22Rv1 (cell line): ENCODE data around the gene EYS.
"Not testable (repeated sequence)": the region's sequence is repeated elsewhere in the genome, so short reads cannot be mapped to it uniquely, and the experiment has no call there.

Source experiments
- H3K27ac ChIP-seq: fragments of 450-650 bp; 2 replicates; pipeline ENCODE4 v1.5.1; 2017
- CTCF ChIP-seq: fragments of 450-650 bp; IDR thresholded peaks from 2 replicates; pipeline ENCODE4 v1.5.1; 2017; ENCODE audit warnings: mild to moderate bottlenecking
- ZFX ChIP-seq: fragments of 450-650 bp; IDR thresholded peaks from 2 replicates; pipeline ENCODE4 v1.6.1; 2017; ENCODE audit warnings: antibody characterized with exemption, borderline replicate concordance

The EYS gene

GRCh38 chr6:63968650-63969049 lies 1738.4 kb downstream of the EYS start:
- TF ChIP-seq CTCF: no peak
- TF ChIP-seq ZFX: no peak

GRCh38 chr6:63964366-63964765 lies 1742.7 kb downstream of the EYS start:
- no peak overlapping the region for H3K27ac ChIP-seq
- TF ChIP-seq ZFX (no peak), CTCF (no peak)

More at GRCh38 chr6:63968650-63969049, 1738.4 kb downstream of the EYS start:
- H3K27ac ChIP-seq: no peak overlapping the region

- 0 out of 2 replicates have a peak, but pooled peaks have one; percentile 7 for TF ChIP-seq CTCF
- no peak for TF ChIP-seq ZFX
These were observed 1743.2 kb downstream of the EYS start for GRCh38 chr6:63963769-63964315.

GRCh38 chr6:63953336-63954021 lies 1753.5 kb downstream of the EYS start:
- H3K27ac ChIP-seq: not testable (repeated sequence)

More at GRCh38 chr6:63963769-63964315, 1743.2 kb downstream of the EYS start:
- H3K27ac ChIP-seq: no peak overlapping the region

GRCh38 chr6:63947792-63948529 lies 1759.1 kb downstream of the EYS start:
- TF ChIP-seq CTCF (no peak), ZFX (no peak)

GRCh38 chr6:63945987-63946386 lies 1761.0 kb downstream of the EYS start:
- no peak overlapping the region for H3K27ac ChIP-seq
- no peak for TF ChIP-seq CTCF
- TF ChIP-seq ZFX: no peak

More at GRCh38 chr6:63947792-63948529, 1759.1 kb downstream of the EYS start:
- H3K27ac ChIP-seq: no peak overlapping the region

GRCh38 chr6:63943826-63944225 lies 1763.2 kb downstream of the EYS start:
- no peak overlapping the region for H3K27ac ChIP-seq
- TF ChIP-seq CTCF: no peak
- no peak for TF ChIP-seq ZFX
